Esophagus muscularis mucosa (tissue), 4 donors: ENCODE measurements around the gene LDLRAD2. TPM values are rescaled to one million over a fixed set of nuclear protein-coding genes. Genes with fewer than 3 reads are reported as not detected.

ENCODE experiments used
- DNase-seq: peaks from one replicate; pipeline ENCODE4 v3.0.0-alpha.2; 2017; ENCODE audit errors: extremely low spot score
- H3K27ac ChIP-seq, 4 donors: fragments of 200-600 bp; sonication (generic); replicated peaks in 1 of 4; 1 replicate in 3 of 4; 2 replicates in 1 of 4; pipeline ENCODE4 v1.5.1; 2016 to 2019; ENCODE audit warnings: mild to moderate bottlenecking in 1 of 4
- H3K27me3 ChIP-seq, 4 donors: fragments of 200-600 bp; sonication (generic); one replicate each; pipeline versions ENCODE4 v1.5.1 to v1.6.0; 2016 to 2019
- H3K36me3 ChIP-seq, 4 donors: fragments of 200-600 bp; sonication (generic); one replicate each; pipeline ENCODE4 v1.5.1; 2016 to 2019
- H3K4me1 ChIP-seq, 4 donors: fragments of 200-600 bp; sonication (generic); one replicate each; pipeline ENCODE4 v1.5.1; 2016 to 2019
- H3K4me3 ChIP-seq, 4 donors: fragments of 200-600 bp; sonication (generic); 1 replicate in 2 of 4; 2 replicates in 2 of 4; pipeline ENCODE4 v1.5.1; 2016 to 2019; ENCODE audit warnings: mild to moderate bottlenecking in 4 of 4, moderate library complexity in 1 of 4
- H3K9me3 ChIP-seq, 4 donors: fragments of 200-600 bp; sonication (generic); 1 replicate in 3 of 4; 2 replicates in 1 of 4; pipeline ENCODE4 v1.5.1; 2016 to 2019
- CTCF ChIP-seq, 3 experiments: fragments of 200-600 bp in 2 of 3; fragments of 450-650 bp in 1 of 3; sonication (generic) in 2 of 3; IDR thresholded peaks; one replicate each; pipeline ENCODE4 v1.5.1; 2017 to 2019; ENCODE audit warnings: antibody characterized with exemption in 3 of 3, mild to moderate bottlenecking in 2 of 3, moderate library complexity in 1 of 3
- EP300 ChIP-seq: sonication (generic); formaldehyde crosslinking; IDR thresholded peaks from one replicate; pipeline ENCODE4 v1.6.1; 2017; ENCODE audit warnings: antibody characterized with exemption
- POLR2A ChIP-seq: fragments of 450-650 bp; IDR thresholded peaks from one replicate; pipeline ENCODE4 v1.6.1; 2017; ENCODE audit warnings: antibody characterized with exemption, moderate library complexity, mild to moderate bottlenecking, low read depth
- POLR2AphosphoS5 ChIP-seq, 2 donors: sonication (generic); formaldehyde crosslinking; IDR thresholded peaks; one replicate each; pipeline ENCODE4 v1.6.1; 2017; ENCODE audit warnings: antibody characterized with exemption in 2 of 2
- WGBS: methylation state at CpG from one replicate; pipeline ENCODE4 v1.1.5; 2018; 5-methylcytosine and 5-hydroxymethylcytosine counted together
- intact Hi-C: fragments of 100-400 bp; cut with DNase I; formaldehyde crosslinking; loops from one replicate; pipeline ENCODE4 v1.15.1; 2023
- total RNA-seq, 4 donors: library from RNA; depleted of rRNA; stranded (reverse); fragments of >200 nt; gene quantifications; one replicate each; pipeline versions ENCODE4 v1.1.0 to v1.2.1, GENCODE V29; 2016

The LDLRAD2 gene
- total RNA-seq, 4 donors from 2014 or later: not detected

GRCh38 chr1:21801100-21801499 lies 11.0 kb upstream of the LDLRAD2 start:
- no peaks in the 10 kb centered on the region for H3K27me3 ChIP-seq
- no peak for TF ChIP-seq POLR2A
- TF ChIP-seq POLR2AphosphoS5 (IDR thresholded peaks at IDR 0.05): no peak
- TF ChIP-seq EP300: no peak
- no peak for TF ChIP-seq CTCF (IDR thresholded peaks at IDR 0.05)
- no peak for DNase-seq
- WGBS: 100% methylated on average over 4 of the region's 4 CpGs
- intact Hi-C loops: no loop called here
- no peaks in the 10 kb centered on the region for H3K4me1 ChIP-seq
- H3K36me3 ChIP-seq: no peaks in the 10 kb centered on the region
- no peak overlapping the region for H3K4me3 ChIP-seq
- H3K9me3 ChIP-seq: no peaks in the 10 kb centered on the region
- no peak overlapping the region for H3K27ac ChIP-seq

GRCh38 chr1:21804536-21804935 lies 7.5 kb upstream of the LDLRAD2 start:
- 82% methylated on average over 2 of the region's 2 CpGs for WGBS
- no peak overlapping the region for H3K4me3 ChIP-seq
- no peaks in the 10 kb centered on the region for H3K4me1 ChIP-seq
- no peaks in the 10 kb centered on the region for H3K36me3 ChIP-seq
- TF ChIP-seq POLR2AphosphoS5 (IDR thresholded peaks at IDR 0.05) (no peak), EP300 (no peak), POLR2A (no peak)
- no peak for DNase-seq
- no peaks in the 10 kb centered on the region for H3K9me3 ChIP-seq
- intact Hi-C loops: no loop called here
- H3K27me3 ChIP-seq: no peaks in the 10 kb centered on the region
- no peak overlapping the region for H3K27ac ChIP-seq

- 91% methylated on average over 3 of the region's 3 CpGs for WGBS
- H3K27ac ChIP-seq: no peak overlapping the region
- DNase-seq: no peak
- intact Hi-C loops: no loop called here
- peaks cover 0 to 15% (median 8%) of the 10 kb centered on the region in 4 donors for H3K27me3 ChIP-seq
- H3K4me3 ChIP-seq: no peak overlapping the region
- no peaks in the 10 kb centered on the region for H3K9me3 ChIP-seq
- no peak for TF ChIP-seq EP300
- no peak for TF ChIP-seq POLR2AphosphoS5 (IDR thresholded peaks at IDR 0.05)
- no peak for TF ChIP-seq CTCF (IDR thresholded peaks at IDR 0.05)
- TF ChIP-seq POLR2A: no peak
- H3K4me1 ChIP-seq: peaks cover 7 to 18% (median 13%) of the 10 kb centered on the region in 4 donors
- no peaks in the 10 kb centered on the region for H3K36me3 ChIP-seq
Observed at GRCh38 chr1:21813542-21813941, 1.5 kb downstream of the LDLRAD2 start.

GRCh38 chr1:21814241-21814918 lies 2.3 kb downstream of the LDLRAD2 start:
- 10% methylated on average over 41 of the region's 65 CpGs for WGBS
- peak overlapping the region; percentile 40 to 56 (median 46) for H3K4me3 ChIP-seq
- H3K27ac ChIP-seq: no peak overlapping the region
- DNase-seq: no peak
- peaks cover 7 to 22% (median 14%) of the 10 kb centered on the region in 4 donors for H3K4me1 ChIP-seq
- TF ChIP-seq POLR2AphosphoS5 (IDR thresholded peaks at IDR 0.05) (no peak), CTCF (IDR thresholded peaks at IDR 0.05) (peak; percentile 47 to 62 (median 55))
- H3K27me3 ChIP-seq: peaks cover 0 to 15% (median 8%) of the 10 kb centered on the region in 4 donors
- no peaks in the 10 kb centered on the region for H3K36me3 ChIP-seq
- intact Hi-C loops: no loop called here
- no peaks in the 10 kb centered on the region for H3K9me3 ChIP-seq

GRCh38 chr1:21814981-21815582 lies 3.0 kb downstream of the LDLRAD2 start:
- Histone ChIP-seq H3K27ac (no peak overlapping the region), H3K36me3 (peaks cover 0 to 4% (median 0%) of the 10 kb centered on the region in 4 donors), H3K4me1 (peaks cover 7 to 22% (median 14%) of the 10 kb centered on the region in 4 donors), H3K9me3 (no peaks in the 10 kb centered on the region), H3K27me3 (peaks cover 0 to 15% (median 8%) of the 10 kb centered on the region in 4 donors), H3K4me3 (peak overlapping the region in 1 of 4 donors; percentile 45)
- TF ChIP-seq CTCF (IDR thresholded peaks at IDR 0.05) (no peak), POLR2A (no peak), POLR2AphosphoS5 (IDR thresholded peaks at IDR 0.05) (no peak), EP300 (no peak)
- DNase-seq: no peak
- intact Hi-C loops: no loop called here
- WGBS: 92% methylated on average over 15 of the region's 15 CpGs
